GM12864 (cell line): Measurements from ENCODE around the gene CACNA2D1.

Experiments
- DNase-seq: peaks from one replicate; pipeline ENCODE4 v3.0.0-alpha.2; 2011; ENCODE audit warnings: low read depth
- H3K4me3 ChIP-seq: 2 replicates; pipeline ENCODE4 v1.5.1; 2011; ENCODE audit warnings: mild to moderate bottlenecking, low read depth, low read length, control low read depth
- TF ChIP-seq, protein P1 (sequence below): IDR thresholded peaks from 2 replicates; pipeline ENCODE4 v1.5.1; 2011; ENCODE audit warnings: low read depth, mild to moderate bottlenecking, moderate library complexity, low read length, control low read depth, inconsistent platforms; ENCODE audit errors: missing control alignments

CACNA2D1 gene

DNA sequence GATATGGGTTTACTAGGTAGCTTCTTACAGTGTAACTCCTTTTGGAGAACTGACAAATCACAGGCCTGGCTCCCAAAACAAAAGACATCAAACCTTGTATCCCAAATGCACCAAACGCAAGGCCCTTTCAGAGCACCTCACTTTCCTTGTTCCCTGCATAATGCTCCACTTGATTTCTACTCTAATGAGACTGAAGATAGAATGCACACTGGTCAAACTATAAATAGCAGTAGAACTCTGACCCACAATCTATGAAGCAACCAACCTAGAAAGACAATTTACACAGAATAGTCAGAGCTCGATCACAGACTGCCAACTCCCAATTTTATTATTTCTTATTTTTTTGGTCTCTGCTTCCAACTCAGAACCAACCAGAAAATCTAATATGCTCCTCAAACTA, 214.4 kb downstream of the CACNA2D1 start:
- DNase-seq = no peak
- TF ChIP-seq, protein P1, sequence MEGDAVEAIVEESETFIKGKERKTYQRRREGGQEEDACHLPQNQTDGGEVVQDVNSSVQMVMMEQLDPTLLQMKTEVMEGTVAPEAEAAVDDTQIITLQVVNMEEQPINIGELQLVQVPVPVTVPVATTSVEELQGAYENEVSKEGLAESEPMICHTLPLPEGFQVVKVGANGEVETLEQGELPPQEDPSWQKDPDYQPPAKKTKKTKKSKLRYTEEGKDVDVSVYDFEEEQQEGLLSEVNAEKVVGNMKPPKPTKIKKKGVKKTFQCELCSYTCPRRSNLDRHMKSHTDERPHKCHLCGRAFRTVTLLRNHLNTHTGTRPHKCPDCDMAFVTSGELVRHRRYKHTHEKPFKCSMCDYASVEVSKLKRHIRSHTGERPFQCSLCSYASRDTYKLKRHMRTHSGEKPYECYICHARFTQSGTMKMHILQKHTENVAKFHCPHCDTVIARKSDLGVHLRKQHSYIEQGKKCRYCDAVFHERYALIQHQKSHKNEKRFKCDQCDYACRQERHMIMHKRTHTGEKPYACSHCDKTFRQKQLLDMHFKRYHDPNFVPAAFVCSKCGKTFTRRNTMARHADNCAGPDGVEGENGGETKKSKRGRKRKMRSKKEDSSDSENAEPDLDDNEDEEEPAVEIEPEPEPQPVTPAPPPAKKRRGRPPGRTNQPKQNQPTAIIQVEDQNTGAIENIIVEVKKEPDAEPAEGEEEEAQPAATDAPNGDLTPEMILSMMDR = no peak
- no peak overlapping the region for H3K4me3 ChIP-seq

DNA sequence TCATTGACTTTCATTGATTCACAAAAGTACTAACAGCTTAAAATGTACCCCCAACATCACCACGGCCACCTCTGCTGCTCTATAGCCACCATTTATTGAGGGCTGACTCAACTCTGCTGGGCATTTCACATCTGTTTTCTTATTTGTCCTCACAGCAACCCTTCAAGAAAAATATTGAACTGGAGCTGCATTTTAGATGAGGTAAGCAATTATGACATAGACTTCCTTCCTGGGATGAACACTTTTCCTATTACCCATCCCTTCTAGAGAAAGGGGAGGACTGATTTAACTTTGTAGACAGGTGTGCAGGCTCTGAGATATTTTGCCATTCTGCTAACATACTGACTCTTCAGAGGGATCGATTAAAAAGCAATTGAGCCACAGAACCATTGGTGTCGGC, 217.4 kb downstream of the CACNA2D1 start:
- no peak overlapping the region for H3K4me3 ChIP-seq
- no peak for DNase-seq
- TF ChIP-seq, protein P1 = no peak

DNA sequence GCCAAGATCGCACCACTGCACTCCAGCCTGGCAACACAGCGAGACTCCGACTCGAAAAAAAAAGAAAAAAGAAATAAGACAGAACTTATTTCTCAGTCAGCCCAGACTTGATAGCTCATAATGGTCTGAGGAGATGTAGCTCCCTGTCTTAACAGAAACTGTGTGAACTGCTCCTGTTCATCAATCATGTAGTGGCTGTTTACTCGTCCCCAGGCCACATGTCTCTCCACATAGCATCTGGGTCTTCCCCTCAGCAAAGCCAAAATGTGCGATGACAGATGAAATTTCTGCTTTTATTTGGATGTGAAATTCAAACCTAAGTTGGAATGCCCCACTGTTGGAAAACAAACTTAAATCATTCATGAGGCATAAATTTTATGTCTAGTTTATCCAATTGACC, 219.0 kb downstream of the CACNA2D1 start:
- TF ChIP-seq, protein P1 = no peak
- no peak for DNase-seq

DNA sequence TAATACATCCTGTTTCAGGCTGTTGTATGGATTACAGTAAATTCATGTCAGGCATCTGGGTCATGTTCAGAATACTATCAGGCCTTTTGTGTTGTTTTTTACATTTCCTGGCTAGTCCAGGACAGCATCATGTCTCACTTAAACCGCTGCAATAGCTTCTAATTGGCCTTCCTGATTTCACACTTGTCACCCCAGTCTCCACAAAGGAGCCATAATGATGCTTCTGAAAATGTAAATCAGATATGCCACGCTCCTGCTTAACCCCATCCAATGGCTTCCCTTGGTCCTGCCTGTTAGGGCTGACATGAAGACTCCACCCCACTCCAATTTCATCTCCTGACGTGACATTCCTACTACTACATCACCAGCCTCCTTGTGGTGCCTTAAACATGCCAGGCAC, 220.0 kb downstream of the CACNA2D1 start:
- TF ChIP-seq, protein P1 = no peak
- no peak for DNase-seq
- H3K4me3 ChIP-seq = no peak overlapping the region

More for the DNA sequence above, 219.0 kb downstream of the CACNA2D1 start:
- no peak overlapping the region for H3K4me3 ChIP-seq

DNA sequence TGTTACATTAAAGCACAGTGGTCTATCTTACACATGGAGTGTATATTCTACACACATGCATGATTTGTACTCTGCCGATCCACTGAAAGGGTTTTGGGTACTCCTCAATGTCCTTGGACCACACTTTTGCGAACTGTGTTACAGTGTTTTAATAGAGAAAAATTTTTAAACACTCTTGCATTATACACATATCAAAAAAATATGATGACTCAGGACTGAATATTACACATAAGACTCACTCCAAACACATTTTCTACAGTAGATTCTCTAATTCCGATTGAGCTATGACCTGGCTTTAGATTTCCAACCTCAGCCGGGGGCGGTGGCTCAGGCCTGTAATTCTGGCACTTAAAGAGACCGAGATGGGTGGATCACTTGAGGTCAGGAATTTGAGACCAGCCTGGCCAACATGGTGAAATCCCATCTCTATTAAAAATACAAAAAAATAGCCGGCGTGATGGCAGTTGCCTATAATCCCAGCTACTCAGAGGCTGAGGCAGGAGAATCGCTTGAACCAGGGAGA, 222.4 kb downstream of the CACNA2D1 start:
- no peak for DNase-seq
- TF ChIP-seq, protein P1 = no peak
- H3K4me3 ChIP-seq = no peak overlapping the region

DNA sequence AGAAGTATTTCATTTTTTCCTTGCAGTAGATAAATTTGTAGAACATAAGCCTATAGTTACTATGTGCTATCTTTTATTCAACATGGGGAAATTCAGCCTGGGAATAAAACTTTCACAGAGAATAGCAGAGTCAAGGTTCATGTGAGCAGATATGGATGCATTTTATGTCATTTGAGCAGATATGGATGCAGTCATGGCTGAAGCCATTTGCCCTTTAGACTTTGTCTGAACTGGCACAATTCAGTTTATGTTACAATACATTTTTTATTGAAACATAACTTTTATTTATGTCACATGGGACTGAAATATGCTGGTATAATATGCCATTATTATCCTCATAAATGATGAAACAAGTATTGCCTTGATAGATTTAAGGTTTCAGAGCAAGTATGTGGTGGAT, 231.1 kb downstream of the CACNA2D1 start:
- DNase-seq = no peak
- no peak overlapping the region for H3K4me3 ChIP-seq
- TF ChIP-seq, protein P1 = no peak

DNA sequence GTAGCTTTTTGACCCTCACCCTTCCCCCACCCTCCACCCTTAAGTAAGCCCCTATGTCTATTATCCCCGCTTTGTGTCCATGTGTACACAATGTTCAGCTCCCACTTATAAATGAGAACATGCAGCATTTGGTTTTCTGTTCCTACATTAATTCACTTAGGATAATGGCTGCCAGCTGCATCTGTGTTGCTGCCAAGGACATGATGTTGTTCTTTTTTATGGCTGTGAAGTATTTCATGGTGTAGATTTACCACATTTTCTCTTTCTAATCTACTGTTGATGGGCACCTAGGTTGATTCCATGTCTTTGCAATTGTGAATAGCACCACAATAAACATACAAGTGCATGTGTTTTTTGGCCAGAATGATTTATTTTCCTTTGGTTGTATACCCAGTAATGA, 232.2 kb downstream of the CACNA2D1 start:
- TF ChIP-seq, protein P1 = no peak
- no peak overlapping the region for H3K4me3 ChIP-seq
- no peak for DNase-seq
